ENCODE results near the gene TMEM182.

TMEM182 gene

DNA sequence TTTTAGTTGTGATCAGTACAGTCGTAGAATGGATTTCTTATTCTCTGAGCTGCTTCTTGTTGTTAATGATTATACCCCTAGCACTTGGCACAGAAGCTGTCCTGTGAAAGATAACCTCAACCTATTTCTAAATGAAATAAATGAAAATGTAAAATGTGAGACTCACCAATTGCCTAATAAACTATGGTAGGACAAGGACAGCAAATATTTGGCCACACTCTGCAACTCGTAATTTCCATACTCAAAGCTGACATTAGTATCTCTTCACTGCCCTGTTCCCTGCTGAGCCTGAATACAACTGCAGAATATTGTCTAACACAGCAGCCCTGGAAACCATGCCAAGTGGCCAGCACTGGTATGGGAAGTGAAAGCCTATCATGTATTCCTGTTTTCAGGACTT, 34.5 kb downstream of the TMEM182 start:
- no peak for DNase-seq (ENCODE audit: low read depth)
- no peak overlapping the region for H3K4me3 ChIP-seq (ENCODE audit: low read length)
- TF ChIP-seq CTCF (IDR thresholded peaks at IDR 0.05; ENCODE audit: insufficient read depth, low read depth, low read length, missing control alignments) = no peak

DNA sequence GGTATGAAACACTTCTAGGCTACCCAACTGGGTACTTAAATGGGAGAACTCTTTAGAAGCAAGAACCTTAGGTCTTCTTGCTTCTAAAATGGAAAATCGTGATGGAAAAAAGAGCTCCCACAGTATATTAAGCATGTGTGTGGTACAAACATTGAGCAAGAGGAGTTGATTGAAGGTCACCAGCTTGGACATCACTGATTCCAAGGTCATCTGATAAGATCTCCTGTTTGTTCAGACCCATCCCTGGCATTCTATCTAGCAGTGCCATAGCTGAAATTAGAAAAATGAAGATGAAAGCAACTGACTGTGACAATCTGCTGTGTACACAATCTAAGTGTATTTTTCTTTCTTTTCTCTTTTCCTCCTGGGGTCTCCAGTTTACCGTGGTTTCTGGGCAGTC, 35.7 kb downstream of the TMEM182 start:
- DNase-seq (ENCODE audit: low read depth) = no peak
- TF ChIP-seq CTCF (IDR thresholded peaks at IDR 0.05; ENCODE audit: insufficient read depth, low read depth, low read length, missing control alignments) = no peak
- no peak overlapping the region for H3K4me3 ChIP-seq (ENCODE audit: low read length)

- no peak for DNase-seq (ENCODE audit: low read depth)
- no peak for TF ChIP-seq CTCF (IDR thresholded peaks at IDR 0.05; ENCODE audit: insufficient read depth, low read depth, low read length, missing control alignments)
- no peak overlapping the region for H3K4me3 ChIP-seq (ENCODE audit: low read length)
These were observed 36.4 kb downstream of the TMEM182 start for GRCh38 chr2:102798181-102798580.

DNA sequence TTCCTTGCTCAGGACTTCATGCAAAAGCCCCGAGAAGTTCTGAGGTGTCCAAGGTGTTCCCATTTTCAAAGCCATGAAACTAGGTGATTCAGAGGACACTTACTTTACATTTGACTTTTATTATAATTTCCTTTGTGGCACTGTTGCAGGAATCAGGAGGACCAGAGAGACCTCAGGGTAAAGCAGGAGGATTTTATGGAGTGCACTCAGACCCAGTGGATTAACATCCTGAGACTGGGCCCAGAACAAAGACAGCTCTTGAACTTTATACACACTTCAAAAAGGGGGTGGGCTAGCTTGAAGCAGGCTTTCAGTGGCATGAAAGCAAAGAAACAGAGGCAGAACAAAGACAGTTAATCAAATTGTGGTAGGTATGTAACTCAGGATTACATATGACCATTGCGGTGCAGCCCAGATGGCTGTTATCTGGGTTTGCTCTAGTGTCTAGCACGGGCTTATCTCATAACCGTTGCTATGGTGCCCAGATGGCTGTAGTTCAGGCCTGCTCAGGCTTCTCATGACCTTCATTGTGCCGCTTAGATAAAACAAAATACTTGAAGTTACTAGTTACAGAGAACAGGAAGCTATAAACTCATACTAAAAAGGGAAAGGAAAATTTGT, 39.4 kb downstream of the TMEM182 start:
- DNase-seq (ENCODE audit: low read depth) = peak; percentile 40
- TF ChIP-seq CTCF (IDR thresholded peaks at IDR 0.05; ENCODE audit: insufficient read depth, low read depth, low read length, missing control alignments) = no peak
- no peak overlapping the region for H3K4me3 ChIP-seq (ENCODE audit: low read length)

DNA sequence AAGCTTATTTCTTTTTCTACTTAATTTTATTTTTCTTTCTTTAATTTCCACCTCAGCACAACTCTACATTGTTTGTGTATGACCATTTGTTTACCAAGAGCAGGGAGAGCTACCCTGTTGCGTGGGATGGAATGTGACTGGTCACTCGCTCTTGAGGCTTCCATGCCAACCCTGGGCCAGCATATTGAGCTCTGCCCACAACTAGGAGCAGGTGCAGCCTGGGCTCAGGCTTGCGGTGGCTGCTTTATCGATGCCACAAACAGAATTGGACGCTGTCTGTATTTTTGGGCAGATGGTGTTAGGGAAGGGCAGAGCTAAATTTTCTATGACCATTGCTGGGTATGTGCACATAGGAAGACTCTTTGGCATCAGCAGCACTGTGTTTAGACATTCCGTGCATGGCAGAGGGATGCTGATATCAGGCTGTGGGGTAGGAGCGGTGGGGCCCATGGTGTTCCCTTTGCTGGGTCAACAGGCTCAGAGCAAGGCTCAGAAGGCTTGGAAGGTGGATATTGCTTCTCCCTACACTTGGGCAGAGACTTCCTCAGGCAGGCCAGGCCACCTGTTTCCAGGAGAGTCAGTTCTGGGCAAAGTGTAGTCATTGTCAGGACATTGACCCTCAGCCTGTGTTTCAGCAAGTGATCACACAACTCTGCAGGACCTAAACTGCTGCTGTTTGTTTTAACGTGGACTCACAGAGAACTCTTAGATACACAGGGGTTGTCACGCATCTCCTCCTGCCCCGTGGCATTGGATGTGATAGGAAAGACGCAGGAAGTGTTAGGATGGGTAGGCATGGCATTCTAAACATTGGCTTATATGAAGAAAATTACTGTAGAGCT, 40.2 kb downstream of the TMEM182 start:
- TF ChIP-seq CTCF (IDR thresholded peaks at IDR 0.05; ENCODE audit: insufficient read depth, low read depth, low read length, missing control alignments) = no peak

GRCh38 chr2:102803041-102803896, 41.4 kb downstream of the TMEM182 start:
- H3K4me3 ChIP-seq (ENCODE audit: low read length) = no peak overlapping the region
- TF ChIP-seq CTCF (IDR thresholded peaks at IDR 0.05; ENCODE audit: insufficient read depth, low read depth, low read length, missing control alignments) = no peak
- peak; percentile 56 for DNase-seq (ENCODE audit: low read depth)

More for the DNA sequence above, 40.2 kb downstream of the TMEM182 start:
- no peak overlapping the region for H3K4me3 ChIP-seq (ENCODE audit: low read length)
- no peak for DNase-seq (ENCODE audit: low read depth)

All from epithelial cell of esophagus (primary cell).